ENCODE measurements around the gene SPATA2L. TPM values are rescaled to one million over a fixed set of nuclear protein-coding genes. Genes with fewer than 3 reads are reported as not detected.
"Not testable (repeated sequence)": the region's sequence is repeated elsewhere in the genome, so short reads cannot be mapped to it uniquely, and the experiment has no call there.

The SPATA2L gene
- total RNA-seq, 4 donors from 2014 or later, result 1.3 to 7.5 (median 3.2) TPM

DNA sequence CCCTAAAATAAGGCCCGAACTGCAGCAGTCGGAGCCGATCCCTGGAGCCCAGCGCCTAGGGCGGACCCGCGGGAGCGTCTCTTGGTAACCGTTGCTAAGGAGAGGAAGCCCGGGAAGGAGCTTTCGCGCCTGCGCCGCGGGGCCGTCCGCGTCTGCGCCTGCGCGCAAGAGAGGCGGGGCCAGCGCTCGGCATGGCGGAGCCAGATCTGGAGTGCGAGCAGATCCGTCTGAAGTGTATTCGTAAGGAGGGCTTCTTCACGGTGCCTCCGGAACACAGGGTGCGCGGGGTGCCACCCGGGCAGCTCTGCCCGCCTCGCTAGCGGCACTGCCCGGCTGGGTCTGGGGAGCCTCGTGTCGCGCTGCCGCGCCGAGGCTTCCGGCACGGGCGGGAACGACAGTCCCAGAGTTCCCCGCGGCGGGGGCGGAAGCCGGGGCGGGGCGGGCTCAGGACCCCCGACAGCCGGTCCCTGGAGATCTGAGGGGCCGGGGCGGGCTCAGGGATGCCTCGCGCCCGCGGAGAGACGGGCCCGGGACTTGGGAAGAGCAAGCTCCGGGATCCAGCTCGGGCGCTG lies 14.9 kb downstream of the SPATA2L start, which contains the start of gene CDK10:
Gene CDK10, plus strand, starts transcription at position 170 of the 572 bp plus-strand sequence. Its CDS starts 22 bp downstream, at position 192.
- peak; percentile 50 to 69 for TF ChIP-seq POLR2A (IDR thresholded peaks at IDR 0.05)
- TF ChIP-seq, protein P1, sequence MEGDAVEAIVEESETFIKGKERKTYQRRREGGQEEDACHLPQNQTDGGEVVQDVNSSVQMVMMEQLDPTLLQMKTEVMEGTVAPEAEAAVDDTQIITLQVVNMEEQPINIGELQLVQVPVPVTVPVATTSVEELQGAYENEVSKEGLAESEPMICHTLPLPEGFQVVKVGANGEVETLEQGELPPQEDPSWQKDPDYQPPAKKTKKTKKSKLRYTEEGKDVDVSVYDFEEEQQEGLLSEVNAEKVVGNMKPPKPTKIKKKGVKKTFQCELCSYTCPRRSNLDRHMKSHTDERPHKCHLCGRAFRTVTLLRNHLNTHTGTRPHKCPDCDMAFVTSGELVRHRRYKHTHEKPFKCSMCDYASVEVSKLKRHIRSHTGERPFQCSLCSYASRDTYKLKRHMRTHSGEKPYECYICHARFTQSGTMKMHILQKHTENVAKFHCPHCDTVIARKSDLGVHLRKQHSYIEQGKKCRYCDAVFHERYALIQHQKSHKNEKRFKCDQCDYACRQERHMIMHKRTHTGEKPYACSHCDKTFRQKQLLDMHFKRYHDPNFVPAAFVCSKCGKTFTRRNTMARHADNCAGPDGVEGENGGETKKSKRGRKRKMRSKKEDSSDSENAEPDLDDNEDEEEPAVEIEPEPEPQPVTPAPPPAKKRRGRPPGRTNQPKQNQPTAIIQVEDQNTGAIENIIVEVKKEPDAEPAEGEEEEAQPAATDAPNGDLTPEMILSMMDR (IDR thresholded peaks at IDR 0.05 in 4 of 5, conservative IDR thresholded peaks at IDR 0.05 in 1 of 5), result peak in 1 of 5 experiments; percentile 12
- H3K9me3 ChIP-seq, result no peaks in the 10 kb centered on the region
- in situ Hi-C loops (cut with MboI; ENCODE audit: low sequenced_read_pairs in 4 of 4) (no loop called here), intact Hi-C loops (cut with DNase I; ENCODE audit: low total_unique reads) (loop anchor here (1.0 kb wide), 3 partner anchors 14 to 35 kb away; partner anchors contain the start of genes CHMP1A, SPATA33 and ZNF276)
- no peaks in the 10 kb centered on the region for H3K27me3 ChIP-seq
- peak within 1 kb of the TSS; percentile 73 to 92 (median 90) for H3K27ac ChIP-seq
- H3K4me3 ChIP-seq, result peak within 1 kb of the TSS; percentile 86 to 90 (median 88)
- peaks cover 11 to 19% of the 10 kb centered on the region in 2 donors for H3K4me1 ChIP-seq
- DNase-seq, result peak; percentile 60 to 85
- H3K36me3 ChIP-seq, result peaks cover 0 to 14% of the 10 kb centered on the region in 2 donors
- peak; percentile 97 for ATAC-seq

DNA sequence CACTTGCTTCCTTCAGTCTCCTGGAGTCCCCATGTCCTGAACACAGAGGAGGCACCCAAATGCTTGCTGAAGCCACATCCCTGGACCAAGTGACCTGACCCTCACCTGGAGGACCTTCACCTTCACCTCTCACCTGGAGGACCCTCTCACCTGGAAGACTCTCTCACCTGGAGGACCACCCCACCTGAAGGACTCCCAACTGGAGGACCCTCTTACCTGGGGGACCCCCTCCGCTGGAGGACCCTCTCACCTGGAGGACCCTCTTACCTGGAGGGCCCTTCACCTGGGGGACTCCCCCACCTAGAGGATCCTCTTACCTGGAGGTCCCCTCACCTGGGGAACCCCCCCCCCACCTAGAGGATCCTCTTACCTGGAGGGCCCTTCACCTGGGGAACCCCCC lies 15.6 kb downstream of the SPATA2L start:
- ATAC-seq, result no peak
- peaks cover 0 to 8% of the 10 kb centered on the region in 2 donors for H3K36me3 ChIP-seq
- DNase-seq, result no peak
- in situ Hi-C loops (cut with MboI; ENCODE audit: low sequenced_read_pairs in 4 of 4) (no loop called here), intact Hi-C loops (cut with DNase I; ENCODE audit: low total_unique reads) (loop anchor here (1.0 kb wide), 3 partner anchors 14 to 35 kb away; partner anchors contain the start of genes CHMP1A, SPATA33 and ZNF276)
- H3K27me3 ChIP-seq, result no peaks in the 10 kb centered on the region
- H3K4me1 ChIP-seq, result peaks cover 11 to 19% of the 10 kb centered on the region in 2 donors
- H3K9me3 ChIP-seq, result no peaks in the 10 kb centered on the region
- no peak overlapping the region for H3K27ac ChIP-seq
- H3K4me3 ChIP-seq, result no peak overlapping the region
- no peak for TF ChIP-seq POLR2A (IDR thresholded peaks at IDR 0.05)
- TF ChIP-seq, protein P1 (IDR thresholded peaks at IDR 0.05 in 4 of 5, conservative IDR thresholded peaks at IDR 0.05 in 1 of 5), result no peak

DNA sequence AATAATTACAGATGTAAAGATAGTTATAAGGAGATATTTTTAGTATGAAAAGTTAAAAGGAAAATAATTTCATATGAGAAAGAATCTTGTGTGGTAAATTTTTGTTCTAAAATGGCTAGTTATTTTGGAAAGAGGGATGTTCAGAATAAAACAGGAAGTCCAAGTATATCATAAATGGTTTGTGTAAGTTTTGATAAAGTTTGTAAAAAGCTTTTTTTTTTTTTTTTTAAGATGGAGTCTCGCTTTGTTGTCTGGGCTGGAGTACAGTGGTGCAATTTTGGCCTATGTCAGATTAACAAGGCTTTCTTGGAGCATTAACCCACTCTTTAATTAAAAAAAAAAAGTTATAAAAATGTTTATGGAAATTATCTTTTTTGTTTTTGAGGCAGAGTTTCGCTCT lies 23.2 kb downstream of the SPATA2L start:
- no peak for TF ChIP-seq POLR2A (IDR thresholded peaks at IDR 0.05)
- TF ChIP-seq, protein P1 (IDR thresholded peaks at IDR 0.05 in 4 of 5, conservative IDR thresholded peaks at IDR 0.05 in 1 of 5), result no peak
- in situ Hi-C loops (cut with MboI; ENCODE audit: low sequenced_read_pairs in 4 of 4), result no loop called here
- Histone ChIP-seq H3K4me1 (no peaks in the 10 kb centered on the region), H3K4me3 (no peak overlapping the region), H3K36me3 (no peaks in the 10 kb centered on the region), H3K27me3 (no peaks in the 10 kb centered on the region), H3K9me3 (no peaks in the 10 kb centered on the region), H3K27ac (no peak overlapping the region)
- ATAC-seq, result no peak
- intact Hi-C loops (cut with DNase I; ENCODE audit: low total_unique reads), result no loop called here
- DNase-seq, result no peak

DNA sequence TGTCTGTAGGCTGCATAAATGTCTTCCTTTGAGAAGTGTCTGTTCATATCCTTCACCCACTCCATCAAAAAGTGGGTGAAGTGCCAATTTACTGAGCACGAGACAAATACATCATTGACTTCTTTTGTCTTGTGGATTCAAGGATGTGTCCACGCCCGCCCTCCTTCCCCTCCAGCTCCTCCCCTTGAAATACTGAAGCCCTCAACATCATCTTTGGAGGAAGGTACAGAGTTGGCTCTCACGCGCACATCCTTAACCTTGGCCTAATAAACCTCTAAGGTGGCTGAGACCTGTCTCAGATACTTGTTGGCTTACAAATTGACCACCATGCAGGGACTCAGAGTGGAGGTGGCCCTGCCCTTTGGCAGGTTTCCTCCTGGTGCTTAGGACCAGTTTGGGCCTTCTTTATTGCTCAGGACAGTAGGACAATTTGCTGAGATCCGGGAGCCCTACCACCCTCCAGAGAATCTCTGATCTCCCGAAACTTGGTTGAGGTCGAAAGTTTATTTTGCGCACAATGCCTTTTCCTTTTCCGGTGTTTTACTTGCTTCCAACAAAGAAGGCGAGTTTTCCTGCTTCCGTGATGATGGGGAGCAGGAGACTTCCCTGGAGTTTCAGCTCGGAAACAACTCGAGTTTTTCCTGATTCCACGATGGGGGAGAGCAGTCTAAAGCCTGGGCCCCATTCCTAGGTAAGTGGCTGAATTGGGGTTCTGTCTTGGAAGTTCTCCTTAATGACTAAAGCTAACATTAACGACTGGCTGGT lies 29.1 kb downstream of the SPATA2L start:
- Histone ChIP-seq H3K36me3 (no peaks in the 10 kb centered on the region), H3K27ac (peak overlapping the region in 3 of 4 donors; percentile 11 to 50 (median 41)), H3K9me3 (no peaks in the 10 kb centered on the region), H3K4me3 (no peak overlapping the region), H3K27me3 (no peaks in the 10 kb centered on the region), H3K4me1 (no peaks in the 10 kb centered on the region)
- ATAC-seq (no peak), DNase-seq (no peak)
- intact Hi-C loops (cut with DNase I; ENCODE audit: low total_unique reads), result no loop called here
- TF ChIP-seq, protein P1 (IDR thresholded peaks at IDR 0.05 in 4 of 5, conservative IDR thresholded peaks at IDR 0.05 in 1 of 5), result no peak
- in situ Hi-C loops (cut with MboI; ENCODE audit: low sequenced_read_pairs in 4 of 4), result no loop called here

DNA sequence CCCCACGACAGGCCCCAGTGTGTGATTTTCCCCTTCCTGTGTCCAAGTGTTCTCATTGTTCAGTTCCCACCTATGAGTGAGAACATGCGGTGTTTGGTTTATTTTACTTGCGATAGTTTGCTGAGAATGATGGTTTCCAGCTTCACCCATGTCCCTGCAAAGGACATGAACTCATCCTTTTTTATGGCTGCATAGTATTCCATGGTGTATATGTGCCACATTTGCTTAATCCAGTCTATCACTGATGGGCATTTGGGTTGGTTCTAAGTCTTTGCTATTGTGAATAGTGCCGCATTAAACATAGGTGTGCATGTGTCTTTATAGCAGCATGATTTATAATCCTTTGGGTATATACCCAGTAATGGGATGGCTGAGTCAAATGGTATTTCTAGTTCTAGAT lies 29.9 kb downstream of the SPATA2L start:
- H3K27me3 ChIP-seq; H3K9me3 ChIP-seq; in situ Hi-C loops (cut with MboI; ENCODE audit: low sequenced_read_pairs in 4 of 4); ATAC-seq; H3K27ac ChIP-seq; intact Hi-C loops (cut with DNase I; ENCODE audit: low total_unique reads); H3K4me1 ChIP-seq; H3K4me3 ChIP-seq; DNase-seq; H3K36me3 ChIP-seq: not testable (repeated sequence)
